ENCODE measurements around the gene DYNC2I2.

- TF ChIP-seq CTCF (conservative IDR thresholded peaks at IDR 0.05; ENCODE audit: low read length) (no peak), EZH2phosphoT487 (IDR thresholded peaks at IDR 0.05; ENCODE audit: borderline replicate concordance) (no peak)
Observed at GRCh38 chr9:128703616-128704355, 47.1 kb upstream of the DYNC2I2 start.
